Left forelimb (tissue), 1 donor: Measurements from ENCODE around the gene TRUB2.
"Not testable (repeated sequence)": the region's sequence is repeated elsewhere in the genome, so short reads cannot be mapped to it uniquely, and the experiment has no call there.

Source experiments
- DNase-seq: peaks from one replicate; pipeline ENCODE4 v3.0.0-alpha.2; 2018; ENCODE audit warnings: low spot score

TRUB2 gene

GRCh38 chr9:128298535-128299482 is 23.4 kb downstream of the TRUB2 start:
- no peak for DNase-seq

- DNase-seq: no peak
Measured at GRCh38 chr9:128297221-128297773, 24.9 kb downstream of the TRUB2 start.

GRCh38 chr9:128296340-128297220 is 25.7 kb downstream of the TRUB2 start:
- DNase-seq: no peak

GRCh38 chr9:128294142-128294541 is 28.1 kb downstream of the TRUB2 start:
- no peak for DNase-seq

- no peak for DNase-seq
Measured at GRCh38 chr9:128293091-128293490, 29.2 kb downstream of the TRUB2 start.

- DNase-seq: no peak
Measured at GRCh38 chr9:128292009-128292408, 30.2 kb downstream of the TRUB2 start.

GRCh38 chr9:128288273-128289004 is 33.8 kb downstream of the TRUB2 start:
- DNase-seq: no peak

- no peak for DNase-seq
Measured at GRCh38 chr9:128286440-128286839, 35.8 kb downstream of the TRUB2 start.

GRCh38 chr9:128285033-128285784 is 37.0 kb downstream of the TRUB2 start:
- DNase-seq: no peak

- DNase-seq: no peak
Measured at GRCh38 chr9:128282500-128282899, 39.7 kb downstream of the TRUB2 start.

GRCh38 chr9:128280084-128280622 is 42.1 kb downstream of the TRUB2 start:
- no peak for DNase-seq

- DNase-seq: not testable (repeated sequence)
Measured at GRCh38 chr9:128279088-128280073, 42.9 kb downstream of the TRUB2 start.

GRCh38 chr9:128276574-128277270 is 45.5 kb downstream of the TRUB2 start:
- no peak for DNase-seq

GRCh38 chr9:128276008-128276573 is 46.2 kb downstream of the TRUB2 start, which contains the start of gene SWI5:
SWI5 (plus strand) TSS chr9:128276276.
- peak; percentile 100 for DNase-seq

GRCh38 chr9:128275198-128276007 is 46.8 kb downstream of the TRUB2 start, which contains the start of gene GOLGA2:
GOLGA2 (minus strand) TSS chr9:128276007; CDS start chr9:128275976, 31 bp downstream.
- no peak for DNase-seq

- DNase-seq: no peak
Measured at GRCh38 chr9:128274245-128274644, 48.0 kb downstream of the TRUB2 start.

- no peak for DNase-seq
Measured at GRCh38 chr9:128271512-128271911, 50.7 kb downstream of the TRUB2 start.
